Nephron (organoid): Measurements from ENCODE around the gene SGK1.

Experiments
- H3K27ac Mint-ChIP-seq, 3 experiments: 2 replicates each; pipeline ENCODE4 v1.8.0; 2020; ENCODE audit warnings: mixed read lengths in 3 of 3, mild to moderate bottlenecking in 2 of 3, moderate library complexity in 1 of 3
- H3K27me3 Mint-ChIP-seq: 2 replicates; pipeline ENCODE4 v1.8.0; 2021; ENCODE audit warnings: low read depth, mild to moderate bottlenecking, moderate library complexity, mixed read lengths
- H3K36me3 Mint-ChIP-seq: 2 replicates; pipeline ENCODE4 v1.8.0; 2020; ENCODE audit warnings: low read depth, mixed read lengths
- H3K4me1 Mint-ChIP-seq: 2 replicates; pipeline ENCODE4 v1.8.0; 2020; ENCODE audit warnings: mixed read lengths
- H3K4me3 Mint-ChIP-seq, 3 experiments: 2 replicates each; pipeline ENCODE4 v1.8.0; 2020; ENCODE audit warnings: mild to moderate bottlenecking in 3 of 3, mixed read lengths in 3 of 3, moderate library complexity in 2 of 3
- H3K9me3 Mint-ChIP-seq: 2 replicates; pipeline ENCODE4 v1.8.0; 2020; ENCODE audit warnings: mixed read lengths
- TF ChIP-seq, protein P1 (sequence below), 3 experiments: fragments of 200-600 bp; sonication (generic); IDR thresholded peaks; one replicate each; pipeline ENCODE4 v1.5.0; 2021; ENCODE audit warnings: antibody characterized with exemption in 3 of 3; ENCODE audit not compliant: unreplicated experiment in 3 of 3

Gene SGK1

DNA sequence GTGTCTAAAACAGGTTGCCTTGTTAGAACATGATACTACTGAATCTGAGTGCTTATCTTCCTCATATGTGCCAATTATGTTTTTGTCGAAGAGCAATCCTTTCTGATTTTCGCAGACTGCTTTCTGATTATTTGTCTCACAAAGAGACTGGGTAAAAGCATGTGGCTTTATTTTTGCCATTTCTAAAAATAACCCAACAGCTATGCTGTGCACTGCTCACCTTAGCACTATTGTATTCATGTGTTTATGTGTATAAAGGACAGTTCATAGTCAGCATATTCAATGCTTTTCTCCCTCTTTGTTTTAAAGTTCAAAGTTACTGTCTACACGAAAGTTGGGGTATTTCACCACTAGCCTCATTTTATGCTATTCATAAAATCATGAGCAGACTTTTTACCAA is 127.0 kb downstream of the SGK1 start:
- no peaks in the 10 kb centered on the region for H3K36me3 Mint-ChIP-seq
- no peak overlapping the region for H3K4me3 Mint-ChIP-seq
- no peak overlapping the region for H3K27ac Mint-ChIP-seq
- TF ChIP-seq, protein P1, sequence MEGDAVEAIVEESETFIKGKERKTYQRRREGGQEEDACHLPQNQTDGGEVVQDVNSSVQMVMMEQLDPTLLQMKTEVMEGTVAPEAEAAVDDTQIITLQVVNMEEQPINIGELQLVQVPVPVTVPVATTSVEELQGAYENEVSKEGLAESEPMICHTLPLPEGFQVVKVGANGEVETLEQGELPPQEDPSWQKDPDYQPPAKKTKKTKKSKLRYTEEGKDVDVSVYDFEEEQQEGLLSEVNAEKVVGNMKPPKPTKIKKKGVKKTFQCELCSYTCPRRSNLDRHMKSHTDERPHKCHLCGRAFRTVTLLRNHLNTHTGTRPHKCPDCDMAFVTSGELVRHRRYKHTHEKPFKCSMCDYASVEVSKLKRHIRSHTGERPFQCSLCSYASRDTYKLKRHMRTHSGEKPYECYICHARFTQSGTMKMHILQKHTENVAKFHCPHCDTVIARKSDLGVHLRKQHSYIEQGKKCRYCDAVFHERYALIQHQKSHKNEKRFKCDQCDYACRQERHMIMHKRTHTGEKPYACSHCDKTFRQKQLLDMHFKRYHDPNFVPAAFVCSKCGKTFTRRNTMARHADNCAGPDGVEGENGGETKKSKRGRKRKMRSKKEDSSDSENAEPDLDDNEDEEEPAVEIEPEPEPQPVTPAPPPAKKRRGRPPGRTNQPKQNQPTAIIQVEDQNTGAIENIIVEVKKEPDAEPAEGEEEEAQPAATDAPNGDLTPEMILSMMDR (IDR thresholded peaks at IDR 0.05; ENCODE audit: unreplicated experiment in 3 of 3), result no peak
- peaks cover 15% of the 10 kb centered on the region for H3K4me1 Mint-ChIP-seq
- no peaks in the 10 kb centered on the region for H3K9me3 Mint-ChIP-seq
- H3K27me3 Mint-ChIP-seq, result no peaks in the 10 kb centered on the region

DNA sequence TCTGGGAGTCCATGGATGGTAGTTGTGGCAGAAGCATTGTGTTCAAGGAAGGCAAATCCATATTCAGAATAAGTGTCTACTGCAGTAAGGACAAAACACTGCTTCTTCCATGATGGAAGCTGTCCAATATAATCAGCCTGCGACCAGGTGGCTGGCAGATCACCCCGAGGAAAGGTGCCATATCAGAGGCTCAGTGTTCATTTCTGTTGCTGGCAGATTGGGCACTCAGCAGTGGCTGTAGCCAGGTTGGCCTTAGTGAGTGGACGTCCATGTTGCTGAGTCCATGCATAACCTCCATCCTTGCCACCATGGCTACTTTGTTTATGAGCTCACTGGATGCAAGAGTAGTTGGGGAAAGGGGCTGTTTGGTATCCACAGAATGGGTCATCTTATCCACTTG is 130.2 kb downstream of the SGK1 start:
- no peak overlapping the region for H3K27ac Mint-ChIP-seq
- no peaks in the 10 kb centered on the region for H3K27me3 Mint-ChIP-seq
- no peaks in the 10 kb centered on the region for H3K36me3 Mint-ChIP-seq
- no peaks in the 10 kb centered on the region for H3K4me1 Mint-ChIP-seq
- TF ChIP-seq, protein P1 (IDR thresholded peaks at IDR 0.05; ENCODE audit: unreplicated experiment in 3 of 3), result no peak
- H3K9me3 Mint-ChIP-seq, result no peaks in the 10 kb centered on the region
- no peak overlapping the region for H3K4me3 Mint-ChIP-seq

DNA sequence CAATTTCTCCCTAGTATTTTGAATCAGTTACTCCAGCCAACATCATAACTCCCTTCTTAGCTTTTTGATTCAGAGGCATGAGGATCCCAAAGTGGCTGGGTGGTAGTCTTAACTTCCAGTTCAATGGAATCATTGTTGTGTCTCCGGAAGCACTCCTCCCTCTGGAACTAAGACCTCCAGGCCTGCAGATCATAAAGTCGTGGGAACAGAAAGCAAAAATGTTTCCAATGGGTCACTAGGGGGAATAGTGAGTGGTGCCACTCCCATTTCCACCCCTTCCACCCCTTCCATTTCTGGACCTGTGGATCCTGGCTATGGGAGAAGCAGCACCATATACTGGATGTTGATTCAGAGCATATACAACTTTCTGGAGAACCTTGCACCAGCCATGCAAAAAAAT is 130.8 kb downstream of the SGK1 start:
- H3K36me3 Mint-ChIP-seq, result no peaks in the 10 kb centered on the region
- no peaks in the 10 kb centered on the region for H3K4me1 Mint-ChIP-seq
- TF ChIP-seq, protein P1 (IDR thresholded peaks at IDR 0.05; ENCODE audit: unreplicated experiment in 3 of 3), result no peak
- H3K27ac Mint-ChIP-seq, result no peak overlapping the region
- no peaks in the 10 kb centered on the region for H3K27me3 Mint-ChIP-seq
- no peaks in the 10 kb centered on the region for H3K9me3 Mint-ChIP-seq
- no peak overlapping the region for H3K4me3 Mint-ChIP-seq

DNA sequence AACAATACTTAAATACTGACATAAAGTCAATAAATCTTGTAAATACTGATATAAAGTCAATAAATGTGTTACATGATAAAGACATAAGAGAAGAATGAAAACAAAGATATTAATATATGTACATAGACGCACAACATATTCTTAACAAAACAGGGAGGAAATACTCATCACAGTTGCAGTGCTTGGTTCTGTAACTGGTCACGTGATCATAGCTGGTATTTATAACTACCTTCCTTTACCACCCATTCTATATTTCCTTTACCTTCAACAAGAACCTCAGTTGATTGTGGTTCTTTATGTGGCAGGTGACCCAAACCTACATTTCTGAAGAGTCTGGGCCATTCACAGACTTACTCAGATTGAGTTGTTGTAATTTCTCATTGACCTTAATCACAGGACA is 131.6 kb downstream of the SGK1 start:
- H3K4me1 Mint-ChIP-seq, result no peaks in the 10 kb centered on the region
- no peak overlapping the region for H3K4me3 Mint-ChIP-seq
- H3K27ac Mint-ChIP-seq, result no peak overlapping the region
- TF ChIP-seq, protein P1 (IDR thresholded peaks at IDR 0.05; ENCODE audit: unreplicated experiment in 3 of 3), result no peak
- H3K9me3 Mint-ChIP-seq, result no peaks in the 10 kb centered on the region
- no peaks in the 10 kb centered on the region for H3K36me3 Mint-ChIP-seq
- H3K27me3 Mint-ChIP-seq, result no peaks in the 10 kb centered on the region

DNA sequence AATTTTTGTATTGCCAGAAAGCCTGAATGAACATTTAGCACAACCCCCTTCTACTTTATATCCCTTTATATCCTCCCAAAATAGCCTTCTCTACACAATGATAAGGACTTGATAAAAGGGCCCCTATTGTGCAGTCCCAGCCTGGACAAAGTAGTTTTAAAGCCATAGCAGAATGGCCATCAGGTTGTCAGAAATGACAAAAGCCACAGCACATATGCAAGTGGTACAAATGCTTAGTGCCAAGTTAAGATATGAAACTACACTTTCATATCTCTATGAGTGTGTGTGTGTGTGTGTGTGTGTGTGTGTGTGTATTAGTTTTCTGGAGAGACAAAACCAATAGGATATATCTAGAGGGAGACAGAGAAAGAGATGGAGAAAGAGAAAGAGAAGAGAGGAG is 132.6 kb downstream of the SGK1 start:
- Mint-ChIP-seq H3K4me1 (no peaks in the 10 kb centered on the region), H3K36me3 (no peaks in the 10 kb centered on the region), H3K27ac (no peak overlapping the region), H3K4me3 (no peak overlapping the region), H3K9me3 (no peaks in the 10 kb centered on the region), H3K27me3 (no peaks in the 10 kb centered on the region)
- TF ChIP-seq, protein P1 (IDR thresholded peaks at IDR 0.05; ENCODE audit: unreplicated experiment in 3 of 3), result no peak

DNA sequence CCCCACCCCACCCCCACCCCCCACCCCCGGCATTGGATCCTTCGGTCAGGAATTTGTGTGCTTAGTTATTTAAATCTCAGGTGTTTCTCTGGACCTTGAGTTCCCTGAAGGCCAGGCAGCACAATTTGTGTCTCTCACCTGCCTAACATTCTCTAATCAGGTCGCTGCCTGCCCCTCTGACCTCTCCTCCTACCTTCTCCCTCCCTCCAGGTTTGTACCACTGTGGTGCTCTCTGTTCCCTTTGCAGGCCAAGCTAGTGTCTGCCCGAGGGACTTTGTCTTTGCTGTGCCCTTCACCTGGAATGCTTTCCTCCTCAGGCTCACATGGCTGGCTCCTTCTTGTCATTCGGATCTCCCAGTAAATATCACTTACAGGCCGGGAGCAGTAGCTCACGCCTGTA is 134.1 kb downstream of the SGK1 start:
- Mint-ChIP-seq H3K4me3 (no peak overlapping the region), H3K36me3 (no peaks in the 10 kb centered on the region), H3K27ac (no peak overlapping the region), H3K27me3 (no peaks in the 10 kb centered on the region), H3K9me3 (no peaks in the 10 kb centered on the region), H3K4me1 (no peaks in the 10 kb centered on the region)
- TF ChIP-seq, protein P1 (IDR thresholded peaks at IDR 0.05; ENCODE audit: unreplicated experiment in 3 of 3), result no peak
